Limb (tissue), 2 donors: ENCODE results near the gene SETD5.
"Not testable (repeated sequence)": the region's sequence is repeated elsewhere in the genome, so short reads cannot be mapped to it uniquely, and the experiment has no call there.

Source experiments
- DNase-seq, 2 donors: peaks; one replicate each; pipeline ENCODE4 v3.0.0-alpha.2; 2016; ENCODE audit errors: extremely low spot score in 2 of 2

SETD5 gene

GRCh38 chr3:9455596-9456131, 58.2 kb downstream of the SETD5 start:
- DNase-seq = no peak

GRCh38 chr3:9467451-9467850, 70.0 kb downstream of the SETD5 start:
- DNase-seq = no peak

- no peak for DNase-seq
Measured at GRCh38 chr3:9468460-9468859, 71.0 kb downstream of the SETD5 start.

GRCh38 chr3:9469986-9470385, 72.6 kb downstream of the SETD5 start:
- DNase-seq = no peak

GRCh38 chr3:9473496-9474065, 76.2 kb downstream of the SETD5 start:
- no peak for DNase-seq

- no peak for DNase-seq
Measured at GRCh38 chr3:9474482-9474881, 77.1 kb downstream of the SETD5 start.

GRCh38 chr3:9476935-9477334, 79.5 kb downstream of the SETD5 start:
- DNase-seq = no peak

GRCh38 chr3:9480265-9480664, 82.8 kb downstream of the SETD5 start:
- DNase-seq = no peak

- DNase-seq = no peak
Measured at GRCh38 chr3:9485248-9485647, 87.8 kb downstream of the SETD5 start.

GRCh38 chr3:9491506-9491905, 94.1 kb downstream of the SETD5 start:
- no peak for DNase-seq

- DNase-seq = not testable (repeated sequence)
Measured at GRCh38 chr3:9494036-9494435, 96.6 kb downstream of the SETD5 start.

- DNase-seq = no peak
Measured at GRCh38 chr3:9496893-9497292, 99.5 kb downstream of the SETD5 start.

- DNase-seq = no peak
Measured at GRCh38 chr3:9497821-9498565, 100.6 kb downstream of the SETD5 start.

GRCh38 chr3:9498781-9499180, 101.4 kb downstream of the SETD5 start:
- no peak for DNase-seq

- no peak for DNase-seq
Measured at GRCh38 chr3:9499455-9500107, 102.2 kb downstream of the SETD5 start.

- peak in 1 of 2 donors; percentile 71 for DNase-seq
Measured at GRCh38 chr3:9500108-9501050, 103.0 kb downstream of the SETD5 start.

GRCh38 chr3:9501226-9501625, 103.8 kb downstream of the SETD5 start:
- no peak for DNase-seq

GRCh38 chr3:9503283-9503682, 105.9 kb downstream of the SETD5 start:
- DNase-seq = peak in 1 of 2 donors; percentile 83

- no peak for DNase-seq
Measured at GRCh38 chr3:9507586-9508578, 110.5 kb downstream of the SETD5 start.

GRCh38 chr3:9508781-9509180, 111.4 kb downstream of the SETD5 start:
- no peak for DNase-seq
